Renal pelvis (tissue), 4 donors: ENCODE measurements around the gene CPEB1. TPM values are rescaled to one million over a fixed set of nuclear protein-coding genes. Genes with fewer than 3 reads are reported as not detected.
A peak's percentile ranks its signal among the peaks of the same experiment; 100 is the strongest.
"Not testable (repeated sequence)": the region's sequence is repeated elsewhere in the genome, so short reads cannot be mapped to it uniquely, and the experiment has no call there.

ENCODE experiments used
- DNase-seq: peaks from one replicate; pipeline ENCODE4 v3.0.0-alpha.2; 2013
- polyA plus RNA-seq, 3 donors: library from polyadenylated mRNA; unstranded; fragments of 120-200 nt; gene quantifications; one replicate each; pipeline ENCODE4 v1.2.1, GENCODE V29; 2013; ENCODE audit not compliant: insufficient read length in 3 of 3

CPEB1 gene
- polyA plus RNA-seq, 3 donors: 2.0 to 3.2 (median 2.3) TPM

- no peak for DNase-seq
Measured at GRCh38 chr15:82545002-82545401, 102.2 kb downstream of the CPEB1 start.

- DNase-seq: no peak
Measured at GRCh38 chr15:82544431-82544830, 102.7 kb downstream of the CPEB1 start.

- DNase-seq: no peak
Measured at GRCh38 chr15:82543160-82543559, 104.0 kb downstream of the CPEB1 start.

GRCh38 chr15:82540984-82541431 lies 106.2 kb downstream of the CPEB1 start:
- DNase-seq: no peak

- DNase-seq: peak; percentile 97
Measured at GRCh38 chr15:82540055-82540983, 106.8 kb downstream of the CPEB1 start, which contains the start of gene RPS17. Gene RPS17, minus strand, starts transcription at chr15:82540457. Its CDS starts 29 bp downstream, at chr15:82540428.

GRCh38 chr15:82539691-82540054 lies 107.5 kb downstream of the CPEB1 start:
- no peak for DNase-seq

GRCh38 chr15:82538961-82539690 lies 108.0 kb downstream of the CPEB1 start:
- no peak for DNase-seq

GRCh38 chr15:82537351-82537908 lies 109.7 kb downstream of the CPEB1 start:
- no peak for DNase-seq

- no peak for DNase-seq
Measured at GRCh38 chr15:82536409-82537350, 110.5 kb downstream of the CPEB1 start.

GRCh38 chr15:82535566-82536408 lies 111.4 kb downstream of the CPEB1 start:
- no peak for DNase-seq

- not testable (repeated sequence) for DNase-seq
Measured at GRCh38 chr15:82535151-82535550, 112.0 kb downstream of the CPEB1 start.

- DNase-seq: not testable (repeated sequence)
Measured at GRCh38 chr15:82534457-82534861, 112.7 kb downstream of the CPEB1 start.

- no peak for DNase-seq
Measured at GRCh38 chr15:82533801-82534200, 113.4 kb downstream of the CPEB1 start.

- no peak for DNase-seq
Measured at GRCh38 chr15:82532991-82533481, 114.1 kb downstream of the CPEB1 start.

- DNase-seq: no peak
Measured at GRCh38 chr15:82532383-82532990, 114.7 kb downstream of the CPEB1 start.

GRCh38 chr15:82531496-82532382 lies 115.4 kb downstream of the CPEB1 start:
- no peak for DNase-seq

GRCh38 chr15:82530606-82531379 lies 116.4 kb downstream of the CPEB1 start:
- DNase-seq: peak; percentile 65

- DNase-seq: no peak
Measured at GRCh38 chr15:82530006-82530405, 117.2 kb downstream of the CPEB1 start.
